Measurements from ENCODE around the gene COMMD7.

The COMMD7 gene

GRCh38 chr20:32779500-32780211 is 36.4 kb upstream of the COMMD7 start:
- peaks cover 10% of the 10 kb centered on the region for H3K4me1 ChIP-seq

GRCh38 chr20:32777177-32777956 is 34.1 kb upstream of the COMMD7 start:
- TF ChIP-seq CTCF (IDR thresholded peaks at IDR 0.05; ENCODE audit: low read depth, low read length): no peak
- DNase-seq: no peak

More at GRCh38 chr20:32779500-32780211, 36.4 kb upstream of the COMMD7 start:
- H3K9me3 ChIP-seq: no peaks in the 10 kb centered on the region
- TF ChIP-seq CTCF (IDR thresholded peaks at IDR 0.05; ENCODE audit: low read depth, low read length): no peak
- no peak overlapping the region for H3K4me3 ChIP-seq (ENCODE audit: low read depth, low read length)
- DNase-seq: peak; percentile 38
- H3K36me3 ChIP-seq: no peaks in the 10 kb centered on the region
- no peaks in the 10 kb centered on the region for H3K27me3 ChIP-seq

GRCh38 chr20:32775336-32775991 is 32.2 kb upstream of the COMMD7 start:
- H3K4me1 ChIP-seq: peaks cover 10% of the 10 kb centered on the region
- TF ChIP-seq CTCF (IDR thresholded peaks at IDR 0.05; ENCODE audit: low read depth, low read length): no peak
- no peaks in the 10 kb centered on the region for H3K36me3 ChIP-seq
- DNase-seq: no peak
- no peak overlapping the region for H3K4me3 ChIP-seq (ENCODE audit: low read depth, low read length)
- H3K9me3 ChIP-seq: no peaks in the 10 kb centered on the region
- no peaks in the 10 kb centered on the region for H3K27me3 ChIP-seq

More at GRCh38 chr20:32777177-32777956, 34.1 kb upstream of the COMMD7 start:
- H3K9me3 ChIP-seq: no peaks in the 10 kb centered on the region
- no peaks in the 10 kb centered on the region for H3K27me3 ChIP-seq
- H3K4me1 ChIP-seq: peaks cover 10% of the 10 kb centered on the region
- no peaks in the 10 kb centered on the region for H3K36me3 ChIP-seq
- no peak overlapping the region for H3K4me3 ChIP-seq (ENCODE audit: low read depth, low read length)

GRCh38 chr20:32773855-32774254 is 30.6 kb upstream of the COMMD7 start:
- no peak overlapping the region for H3K4me3 ChIP-seq (ENCODE audit: low read depth, low read length)
- no peaks in the 10 kb centered on the region for H3K9me3 ChIP-seq
- no peaks in the 10 kb centered on the region for H3K36me3 ChIP-seq
- peaks cover 10% of the 10 kb centered on the region for H3K4me1 ChIP-seq
- no peak for DNase-seq
- H3K27me3 ChIP-seq: no peaks in the 10 kb centered on the region
- no peak for TF ChIP-seq CTCF (IDR thresholded peaks at IDR 0.05; ENCODE audit: low read depth, low read length)

GRCh38 chr20:32773223-32773622 is 30.0 kb upstream of the COMMD7 start:
- H3K27me3 ChIP-seq: no peaks in the 10 kb centered on the region
- no peak overlapping the region for H3K4me3 ChIP-seq (ENCODE audit: low read depth, low read length)
- TF ChIP-seq CTCF (IDR thresholded peaks at IDR 0.05; ENCODE audit: low read depth, low read length): no peak

More at GRCh38 chr20:32773223-32773622, 30.0 kb upstream of the COMMD7 start:
- no peaks in the 10 kb centered on the region for H3K36me3 ChIP-seq
- DNase-seq: no peak
- no peaks in the 10 kb centered on the region for H3K9me3 ChIP-seq
- H3K4me1 ChIP-seq: peaks cover 10% of the 10 kb centered on the region
